RWPE1 (cell line): ENCODE measurements around the gene FNDC11.

ENCODE experiments used
- CTCF ChIA-PET: fragments of 350-600 bp; sonication (Branson Sonifier 250); formaldehyde crosslinking; extraction: SDS; loops from one replicate; lab custom pipeline; 2021; lab: Yijun Ruan, JAX
- POLR2A ChIA-PET: fragments of 400-600 bp; formaldehyde crosslinking; extraction: SDS; loops from one replicate; lab custom pipeline; 2020; ENCODE audit warnings: antibody characterized with exemption; ENCODE audit not compliant: low non-redundant PET; lab: Yijun Ruan, JAX
- DNase-seq: peaks from one replicate; pipeline ENCODE4 v3.0.0; 2012; ENCODE audit warnings: low spot score
- H3K27ac ChIP-seq: fragments of 450-650 bp; 2 replicates; pipeline ENCODE4 v1.5.1; 2017
- TF ChIP-seq, protein P1 (sequence below): fragments of 450-650 bp; conservative IDR thresholded peaks from 2 replicates; pipeline ENCODE4 v1.5.1; 2017; ENCODE audit warnings: low read depth, mild to moderate bottlenecking

The FNDC11 gene

DNA sequence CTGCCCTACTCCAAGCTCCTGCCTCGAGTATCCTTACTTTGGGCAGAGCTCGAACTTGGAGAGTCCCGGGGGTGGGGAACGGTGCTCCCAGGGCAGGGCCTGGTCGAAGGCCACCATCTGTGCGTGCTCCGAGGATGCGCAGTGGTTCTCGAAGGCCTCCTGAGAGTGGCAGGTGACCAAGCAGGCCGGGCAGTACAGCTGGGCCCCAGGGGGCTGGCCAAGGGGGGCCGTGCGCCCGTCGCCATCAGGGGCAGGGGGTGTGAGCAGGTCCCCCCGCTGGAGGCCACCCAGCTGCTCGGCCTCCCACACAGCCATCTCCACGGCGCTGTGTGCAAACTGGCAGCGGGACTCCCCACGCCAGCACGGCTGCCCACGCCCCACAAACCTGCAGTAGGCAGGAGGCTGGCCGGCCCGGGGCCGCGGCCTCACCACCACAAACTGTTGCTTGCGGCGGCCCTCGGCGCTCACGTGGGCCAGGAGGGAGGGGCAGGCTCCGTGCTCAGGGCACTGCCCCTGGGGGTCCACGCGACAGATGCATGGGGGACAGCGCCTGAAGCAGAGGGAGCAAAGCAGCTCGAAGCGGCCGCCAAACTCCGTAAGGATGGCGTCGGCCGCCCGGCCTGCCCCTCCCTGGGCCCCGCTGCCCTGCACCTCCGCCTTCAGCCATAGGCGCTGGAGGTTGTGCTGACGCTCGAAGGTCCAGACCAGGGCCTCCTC lies 18.3 kb downstream of the FNDC11 start:
- ChIA-PET CTCF (interaction anchor here (0.5 to 2.5 kb wide), 4 partner anchors 11 to 348 kb away, joined by 3 to 15 read pairs (median 4); partner anchors contain the start of genes ARFRP1, PTK6 and ZGPAT), POLR2A (no interaction called here)
- TF ChIP-seq, protein P1, sequence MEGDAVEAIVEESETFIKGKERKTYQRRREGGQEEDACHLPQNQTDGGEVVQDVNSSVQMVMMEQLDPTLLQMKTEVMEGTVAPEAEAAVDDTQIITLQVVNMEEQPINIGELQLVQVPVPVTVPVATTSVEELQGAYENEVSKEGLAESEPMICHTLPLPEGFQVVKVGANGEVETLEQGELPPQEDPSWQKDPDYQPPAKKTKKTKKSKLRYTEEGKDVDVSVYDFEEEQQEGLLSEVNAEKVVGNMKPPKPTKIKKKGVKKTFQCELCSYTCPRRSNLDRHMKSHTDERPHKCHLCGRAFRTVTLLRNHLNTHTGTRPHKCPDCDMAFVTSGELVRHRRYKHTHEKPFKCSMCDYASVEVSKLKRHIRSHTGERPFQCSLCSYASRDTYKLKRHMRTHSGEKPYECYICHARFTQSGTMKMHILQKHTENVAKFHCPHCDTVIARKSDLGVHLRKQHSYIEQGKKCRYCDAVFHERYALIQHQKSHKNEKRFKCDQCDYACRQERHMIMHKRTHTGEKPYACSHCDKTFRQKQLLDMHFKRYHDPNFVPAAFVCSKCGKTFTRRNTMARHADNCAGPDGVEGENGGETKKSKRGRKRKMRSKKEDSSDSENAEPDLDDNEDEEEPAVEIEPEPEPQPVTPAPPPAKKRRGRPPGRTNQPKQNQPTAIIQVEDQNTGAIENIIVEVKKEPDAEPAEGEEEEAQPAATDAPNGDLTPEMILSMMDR = no peak
- no peak for DNase-seq
- peak overlapping the region; percentile 80 for H3K27ac ChIP-seq

DNA sequence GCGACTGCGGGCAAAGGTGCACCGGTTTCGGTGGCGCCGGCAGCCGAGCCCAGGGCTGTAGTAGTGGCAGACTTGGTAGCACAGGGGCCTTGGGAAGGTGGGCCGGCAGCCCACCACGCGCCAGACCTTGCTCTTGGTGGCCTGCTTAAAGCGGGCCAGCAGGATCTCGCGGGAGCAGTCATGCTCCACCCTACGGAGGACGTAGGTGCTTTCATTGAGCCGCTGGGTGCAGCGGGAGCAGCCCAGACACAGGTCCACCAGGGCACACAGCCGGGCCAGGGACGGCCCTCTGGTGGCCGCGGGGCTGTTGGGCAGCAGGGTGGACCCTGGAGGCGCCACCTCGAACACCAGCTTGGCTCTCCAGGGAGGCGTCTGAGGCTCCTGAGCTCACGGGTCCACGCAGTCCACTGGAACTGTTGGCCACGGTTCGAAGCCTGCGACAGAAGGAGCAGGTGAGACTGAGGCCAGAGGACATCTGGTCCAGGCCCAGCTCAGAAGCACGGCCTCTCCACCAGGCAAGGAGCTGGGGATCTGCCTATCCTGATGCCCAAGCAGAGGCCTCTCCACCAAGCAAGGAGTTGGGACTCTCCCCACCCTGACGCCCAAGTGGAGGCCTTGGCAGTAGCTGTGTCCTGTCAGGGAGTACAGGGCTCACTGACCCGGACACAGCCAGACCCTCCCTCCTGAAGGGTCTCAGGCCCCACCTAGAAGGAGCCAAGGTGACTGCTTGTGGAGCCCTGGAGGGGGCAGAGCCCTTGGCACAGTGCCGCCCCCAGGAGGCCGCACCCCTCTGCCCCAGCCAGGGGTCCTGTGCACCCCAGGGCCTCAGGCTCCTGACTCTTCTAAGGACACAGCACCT lies 19.1 kb downstream of the FNDC11 start:
- H3K27ac ChIP-seq = peak overlapping the region; percentile 80
- POLR2A ChIA-PET = interaction anchor here (0.6 to 1.7 kb wide), 2 partner anchors 38 to 1185 kb away, joined by 3 to 5 read pairs; no protein-coding TSS in a partner anchor
- TF ChIP-seq, protein P1 = no peak; the same call in 1 of the 2 replicates
- CTCF ChIA-PET = interaction anchor here (0.5 to 2.5 kb wide), 7 partner anchors 10 to 401 kb away, joined by 3 to 15 read pairs (median 4); partner anchors contain the start of gene PTK6
- DNase-seq = no peak

DNA sequence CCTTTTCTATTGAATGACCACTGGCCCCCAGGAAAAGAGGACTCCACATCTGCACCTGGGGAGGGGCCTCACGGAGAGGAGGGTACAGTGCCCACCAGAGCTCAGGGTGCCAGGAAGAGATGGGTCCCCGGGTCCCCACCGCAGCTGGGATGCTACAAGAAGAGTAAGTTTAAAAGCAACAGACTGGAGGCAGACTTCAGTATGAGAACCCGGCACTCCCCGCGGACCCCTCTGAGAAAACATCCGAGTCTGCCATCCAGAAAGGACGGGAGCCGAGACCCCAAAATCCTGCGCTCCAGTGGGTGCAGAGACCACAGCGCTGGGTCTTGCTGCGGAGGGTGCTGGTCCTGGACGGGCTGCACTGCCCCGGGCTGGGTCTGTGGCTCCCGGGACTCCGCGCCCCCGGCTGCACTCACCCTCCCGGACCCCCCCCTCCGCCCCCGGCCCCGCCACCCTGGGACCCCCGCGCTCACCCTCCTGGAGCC lies 19.7 kb downstream of the FNDC11 start:
- peak overlapping the region; percentile 80 for H3K27ac ChIP-seq
- CTCF ChIA-PET = interaction anchor here (0.7 to 2.5 kb wide), 6 partner anchors 14 to 406 kb away, joined by 3 to 15 read pairs (median 4); partner anchors contain the start of genes PTK6 and SAMD10
- no peak for DNase-seq
- POLR2A ChIA-PET = interaction anchor here (0.6 to 1.7 kb wide), 4 partner anchors 36 to 1186 kb away, joined by 3 to 5 read pairs (median 4); partner anchors contain the start of genes PTK6 and RTEL1
- TF ChIP-seq, protein P1 = no peak

DNA sequence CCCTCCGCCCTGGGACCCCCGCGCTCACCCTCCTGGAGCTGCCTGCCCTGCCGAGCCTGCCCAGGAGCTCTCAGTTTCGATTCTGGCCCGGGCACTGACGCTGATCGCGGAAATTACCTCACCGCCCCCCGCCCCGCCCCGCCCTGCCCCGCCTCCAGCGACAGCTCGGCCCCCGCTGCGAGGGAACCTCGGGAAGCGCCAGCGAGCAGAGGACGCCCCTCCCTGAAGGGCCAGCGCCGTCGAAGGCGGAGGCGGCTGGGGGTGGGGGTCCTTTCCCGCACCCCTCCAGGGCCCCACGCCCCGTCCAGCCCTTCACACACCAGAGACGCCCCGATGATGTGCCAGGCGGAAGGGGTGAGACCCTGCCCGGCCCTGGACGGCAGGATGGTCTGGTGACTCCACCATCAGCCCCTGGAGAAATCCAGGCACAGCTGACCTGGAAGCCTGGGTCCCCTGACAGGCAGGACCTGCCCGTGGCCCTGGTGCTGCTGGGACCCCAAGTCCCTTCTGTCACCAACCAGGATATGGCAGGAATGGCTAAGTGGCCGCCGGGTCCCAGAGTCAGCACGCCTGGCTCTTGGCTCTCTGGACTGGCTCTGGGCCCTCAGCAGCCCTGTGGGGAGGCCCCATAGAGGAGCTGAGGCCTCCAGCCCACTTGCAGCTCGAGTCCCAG lies 20.3 kb downstream of the FNDC11 start, which contains the start of gene HELZ2:
TSS of gene HELZ2 (minus strand) at position 84 of the 673 bp plus-strand sequence. CDS start 1,854 bp downstream, outside the sequence.
- POLR2A ChIA-PET = interaction anchor here (0.5 to 1.7 kb wide), 4 partner anchors 37 to 271 kb away, joined by 3 to 5 read pairs (median 4); partner anchors contain the start of genes PTK6 and RTEL1

More for the DNA sequence above, 20.3 kb downstream of the FNDC11 start, which contains the start of gene HELZ2:
- CTCF ChIA-PET = interaction anchor here (0.6 to 2.5 kb wide), 6 partner anchors 14 to 406 kb away, joined by 3 to 15 read pairs (median 4); partner anchors contain the start of genes PTK6 and SAMD10
- TF ChIP-seq, protein P1 = no peak
- peak within 1 kb of the TSS; percentile 80 for H3K27ac ChIP-seq
- peak; percentile 91 for DNase-seq
